ENCODE measurements around the gene ZCCHC14. TPM values are rescaled to one million over a fixed set of nuclear protein-coding genes. Genes with fewer than 3 reads are reported as not detected.

ZCCHC14 gene
- total RNA-seq, 4 donors from 2014 or later: 27.7 to 56.1 (median 36.7) TPM

GRCh38 chr16:87453326-87453725 lies 39.5 kb downstream of the ZCCHC14 start:
- in situ Hi-C loops (cut with MboI; ENCODE audit: low pct_ligation_motif_present in 1 of 4, low pct_unique_long_range_greater_than_20kb in 1 of 4, low sequenced_read_pairs in 3 of 4): no loop called here
- intact Hi-C loops (cut with DNase I; ENCODE audit: low total_unique reads): no loop called here
- no peak for DNase-seq
- Histone ChIP-seq H3K9me3 (no peaks in the 10 kb centered on the region), H3K4me3 (no peak overlapping the region), H3K27me3 (no peaks in the 10 kb centered on the region), H3K36me3 (peaks cover 0 to 18% (median 2%) of the 10 kb centered on the region in 4 donors), H3K27ac (no peak overlapping the region), H3K4me1 (peaks cover 0 to 32% (median 15%) of the 10 kb centered on the region in 4 donors)
- TF ChIP-seq CTCF (IDR thresholded peaks at IDR 0.05): no peak
- TF ChIP-seq EP300 (IDR thresholded peaks at IDR 0.05; ENCODE audit: low read depth): no peak
- no peak for TF ChIP-seq POLR2AphosphoS5 (IDR thresholded peaks at IDR 0.05)
- TF ChIP-seq POLR2A (IDR thresholded peaks at IDR 0.05): no peak
- WGBS, 2 donors (ENCODE audit: low coverage in 1 of 2): 95% methylated on average over 12 of the region's 14 CpGs; no CpG with 5 or more reads in 1 of the 2 donors

- Histone ChIP-seq H3K4me3 (no peak overlapping the region), H3K36me3 (peaks cover 0 to 32% (median 2%) of the 10 kb centered on the region in 4 donors), H3K27me3 (no peaks in the 10 kb centered on the region), H3K27ac (no peak overlapping the region), H3K4me1 (peaks cover 0 to 21% (median 3%) of the 10 kb centered on the region in 4 donors), H3K9me3 (no peaks in the 10 kb centered on the region)
- in situ Hi-C loops (cut with MboI; ENCODE audit: low pct_ligation_motif_present in 1 of 4, low pct_unique_long_range_greater_than_20kb in 1 of 4, low sequenced_read_pairs in 3 of 4): no loop called here
- DNase-seq: no peak
- TF ChIP-seq POLR2AphosphoS5 (IDR thresholded peaks at IDR 0.05) (no peak), POLR2A (IDR thresholded peaks at IDR 0.05) (no peak), CTCF (IDR thresholded peaks at IDR 0.05) (no peak), EP300 (IDR thresholded peaks at IDR 0.05; ENCODE audit: low read depth) (no peak)
- intact Hi-C loops (cut with DNase I; ENCODE audit: low total_unique reads): no loop called here
- WGBS, 2 donors (ENCODE audit: low coverage in 1 of 2): 88 to 91% methylated on average over 16 to 18 of the region's 18 CpGs
Measured at GRCh38 chr16:87451563-87452210, 41.1 kb downstream of the ZCCHC14 start.

GRCh38 chr16:87448866-87449265 lies 44.0 kb downstream of the ZCCHC14 start:
- Histone ChIP-seq H3K9me3 (no peaks in the 10 kb centered on the region), H3K36me3 (peaks cover 0 to 44% (median 2%) of the 10 kb centered on the region in 4 donors), H3K27ac (no peak overlapping the region), H3K27me3 (no peaks in the 10 kb centered on the region), H3K4me3 (no peak overlapping the region), H3K4me1 (peaks cover 0 to 10% (median 0%) of the 10 kb centered on the region in 4 donors)
- intact Hi-C loops (cut with DNase I; ENCODE audit: low total_unique reads): no loop called here
- in situ Hi-C loops (cut with MboI; ENCODE audit: low pct_ligation_motif_present in 1 of 4, low pct_unique_long_range_greater_than_20kb in 1 of 4, low sequenced_read_pairs in 3 of 4): no loop called here
- TF ChIP-seq POLR2A (IDR thresholded peaks at IDR 0.05) (no peak), CTCF (IDR thresholded peaks at IDR 0.05) (no peak), EP300 (IDR thresholded peaks at IDR 0.05; ENCODE audit: low read depth) (no peak), POLR2AphosphoS5 (IDR thresholded peaks at IDR 0.05) (no peak)
- 91 to 100% methylated on average over 1 to 12 of the region's 12 CpGs for WGBS, 2 donors (ENCODE audit: low coverage in 1 of 2)
- DNase-seq: no peak

GRCh38 chr16:87447323-87447722 lies 45.5 kb downstream of the ZCCHC14 start:
- in situ Hi-C loops (cut with MboI; ENCODE audit: low pct_ligation_motif_present in 1 of 4, low pct_unique_long_range_greater_than_20kb in 1 of 4, low sequenced_read_pairs in 3 of 4): no loop called here
- TF ChIP-seq POLR2AphosphoS5 (IDR thresholded peaks at IDR 0.05) (peak in 1 of 3 donors; percentile 51), EP300 (IDR thresholded peaks at IDR 0.05; ENCODE audit: low read depth) (no peak), POLR2A (IDR thresholded peaks at IDR 0.05) (no peak)
- H3K4me3 ChIP-seq: no peak overlapping the region
- H3K36me3 ChIP-seq: peaks cover 0 to 35% (median 0%) of the 10 kb centered on the region in 4 donors
- no peaks in the 10 kb centered on the region for H3K9me3 ChIP-seq
- peak overlapping the region; percentile 59 to 83 (median 74) for H3K27ac ChIP-seq
- H3K4me1 ChIP-seq: peaks cover 0 to 10% (median 0%) of the 10 kb centered on the region in 4 donors
- no peaks in the 10 kb centered on the region for H3K27me3 ChIP-seq
- WGBS, 2 donors (ENCODE audit: low coverage in 1 of 2): 66 to 73% methylated on average over 5 to 6 of the region's 6 CpGs
- DNase-seq: no peak
- intact Hi-C loops (cut with DNase I; ENCODE audit: low total_unique reads): no loop called here

All from transverse colon (tissue), 4 donors.